B cell (primary cell): ENCODE data around the gene ATG7. TPM values are rescaled to one million over a fixed set of nuclear protein-coding genes. Genes with fewer than 3 reads are reported as not detected.
"Not testable (repeated sequence)": the region's sequence is repeated elsewhere in the genome, so short reads cannot be mapped to it uniquely, and the experiment has no call there.

ENCODE experiments used
- ATAC-seq: fragments of 200-7000 bp; cut with Tn5 transposase; one replicate; pipeline ENCODE4 v1.10.0; 2021; ENCODE audit warnings: low read depth, mild to moderate bottlenecking, moderate number of reproducible peaks, moderate library complexity
- CTCF ChIA-PET: fragments of 350-600 bp; sonication (Branson Sonifier 250); formaldehyde crosslinking; loops from one replicate; lab custom pipeline; 2021; ENCODE audit warnings: antibody characterized with exemption, inconsistent platforms; lab: Charles Lee
- POLR2A ChIA-PET: fragments of 350-600 bp; sonication (Branson Sonifier 250); formaldehyde crosslinking; loops from one replicate; lab custom pipeline; 2021; ENCODE audit warnings: antibody characterized with exemption; lab: Charles Lee
- DNase-seq: peaks from one replicate; pipeline ENCODE4 v3.0.0; 2013
- H2AFZ ChIP-seq: 2 replicates; pipeline ENCODE4 v1.6.1; 2012; ENCODE audit warnings: mild to moderate bottlenecking, low read depth, low read length; ENCODE audit not compliant: insufficient read depth, poor library complexity, severe bottlenecking
- H3K27ac ChIP-seq, 2 donors: 1 replicate in 1 of 2; 2 replicates in 1 of 2; pipeline ENCODE4 v1.5.1; 2012 to 2013; ENCODE audit warnings: low read length in 2 of 2, mild to moderate bottlenecking in 2 of 2, moderate library complexity in 1 of 2
- H3K27me3 ChIP-seq, 4 experiments: fragments of 200-600 bp in 1 of 4; sonication (generic) in 1 of 4; replicated peaks in 1 of 4; 1 replicate in 2 of 4; 2 replicates in 2 of 4; pipeline versions ENCODE4 v1.6.1 to v1.7.0; 2013 to 2016; ENCODE audit warnings: low read length in 3 of 4, mild to moderate bottlenecking in 2 of 4, mixed read lengths in 1 of 4, moderate library complexity in 1 of 4; ENCODE audit not compliant: insufficient read depth in 4 of 4, control insufficient read depth in 3 of 4; ENCODE audit errors: control extremely low read depth in 1 of 4
- H3K36me3 ChIP-seq, 2 experiments: replicated peaks in 1 of 2; 1 replicate in 1 of 2; 2 replicates in 1 of 2; pipeline versions ENCODE4 v1.6.1 to v1.7.1; 2013; ENCODE audit warnings: low read length in 1 of 2; ENCODE audit not compliant: insufficient read depth in 2 of 2, control insufficient read depth in 1 of 2; ENCODE audit errors: control extremely low read depth in 1 of 2, extremely low read depth in 1 of 2
- H3K4me1 ChIP-seq, 2 donors: fragments of 200-600 bp in 1 of 2; sonication (generic) in 1 of 2; 1 replicate in 1 of 2; 2 replicates in 1 of 2; pipeline versions ENCODE4 v1.5.1 to v1.6.1; 2013 to 2017; ENCODE audit warnings: low read length in 2 of 2; ENCODE audit not compliant: control insufficient read depth in 2 of 2, insufficient read depth in 2 of 2
- H3K4me2 ChIP-seq: replicated peaks from 2 replicates; pipeline ENCODE3; 2012; ENCODE audit warnings: mild to moderate bottlenecking, low read depth, low read length; ENCODE audit not compliant: poor library complexity, severe bottlenecking
- H3K4me3 ChIP-seq, 5 experiments: fragments of 200-600 bp in 1 of 5; sonication (generic) in 1 of 5; 1 replicate in 3 of 5; 2 replicates in 2 of 5; pipeline versions ENCODE4 v1.5.1 to v1.7.0; 2011 to 2016; ENCODE audit warnings: low read length in 4 of 5, mild to moderate bottlenecking in 4 of 5, low read depth in 2 of 5, control low read depth in 1 of 5, moderate library complexity in 1 of 5; ENCODE audit not compliant: insufficient read depth in 1 of 5; ENCODE audit errors: control extremely low read depth in 1 of 5, extremely low read depth in 1 of 5
- H3K79me2 ChIP-seq: fragments of 200-600 bp; sonication (generic); one replicate; pipeline ENCODE4 v1.6.0; 2016; ENCODE audit warnings: low read length; ENCODE audit not compliant: control insufficient read depth, insufficient read depth
- H3K9ac ChIP-seq: fragments of 200-600 bp; sonication (generic); 2 replicates; pipeline ENCODE4 v1.6.1; 2017; ENCODE audit warnings: mild to moderate bottlenecking, low read length, moderate library complexity
- H3K9me3 ChIP-seq, 3 donors: one replicate each; pipeline versions ENCODE4 v1.6.1 to v1.7.1; 2013; ENCODE audit warnings: low read length in 2 of 3; ENCODE audit not compliant: control insufficient read depth in 2 of 3, insufficient read depth in 1 of 3; ENCODE audit errors: control extremely low read depth in 1 of 3
- H4K20me1 ChIP-seq: 2 replicates; pipeline ENCODE4 v1.6.0; 2012; ENCODE audit warnings: mild to moderate bottlenecking, low read length; ENCODE audit not compliant: insufficient read depth, control insufficient read depth, poor library complexity, severe bottlenecking
- H3K27ac Mint-ChIP-seq: one replicate; pipeline ENCODE4 v1.8.0; 2021; ENCODE audit warnings: mixed read lengths
- H3K27me3 Mint-ChIP-seq: one replicate; pipeline ENCODE4 v1.8.0; 2021; ENCODE audit warnings: mixed read lengths
- H3K4me1 Mint-ChIP-seq: one replicate; pipeline ENCODE4 v1.8.0; 2021; ENCODE audit warnings: mixed read lengths
- H3K4me3 Mint-ChIP-seq: one replicate; pipeline ENCODE4 v1.8.0; 2021; ENCODE audit warnings: mixed read lengths
- H3K9me3 Mint-ChIP-seq: one replicate; pipeline ENCODE4 v1.8.0; 2022; ENCODE audit warnings: mixed read lengths; ENCODE audit not compliant: insufficient read depth
- CTCF ChIP-seq: fragments of 200-600 bp; IDR thresholded peaks from one replicate; pipeline ENCODE4 v1.8.0; 2022; ENCODE audit warnings: antibody characterized with exemption, mild to moderate bottlenecking
- EZH2 ChIP-seq: IDR thresholded peaks from 2 replicates; pipeline ENCODE4 v1.6.1; 2012; ENCODE audit warnings: borderline replicate concordance, low read depth, mild to moderate bottlenecking, moderate library complexity, low read length; ENCODE audit not compliant: insufficient read depth, poor library complexity, severe bottlenecking
- WGBS: methylation state at CpG from one replicate; pipeline ENCODE4 v1.1.5; 2013; ENCODE audit warnings: missing lambda C conversion rate; ENCODE audit not compliant: insufficient coverage; 5-methylcytosine and 5-hydroxymethylcytosine counted together
- intact Hi-C: fragments of 100-400 bp; cut with micrococcal nuclease; formaldehyde crosslinking; loops from one replicate; pipeline ENCODE4 v1.10.0; 2022
- polyA plus RNA-seq: library from polyadenylated mRNA; depleted of rRNA; stranded (reverse); fragments of >200 nt; gene quantifications from 2 replicates; pipeline ENCODE4 v1.2.3, GENCODE V29; 2012
- total RNA-seq, 2 donors: library from RNA; stranded (reverse); fragments of 120-200 nt in 1 of 2; gene quantifications; 1 replicate in 1 of 2; 2 replicates in 1 of 2; pipeline versions ENCODE4 v1.2.3 to v1.2.4, GENCODE V29; 2013 to 2022

The ATG7 gene
- total and polyA plus RNA-seq, 2 donors (not counting 1 experiment from before 2014, with no cell fraction given): 13.9 to 66.4 TPM

GRCh38 chr3:11438646-11439045, 166.4 kb downstream of the ATG7 start:
- CTCF ChIA-PET: no interaction called here
- ATAC-seq (no peak), DNase-seq (no peak)
- Histone ChIP-seq H2AFZ (no peak overlapping the region), H3K4me1 (no peaks in the 10 kb centered on the region), H3K27me3 (no peaks in the 10 kb centered on the region), H3K4me2 (no peak overlapping the region), H4K20me1 (no peaks in the 10 kb centered on the region), H3K27ac (no peak overlapping the region), H3K9me3 (no peaks in the 10 kb centered on the region), H3K79me2 (no peaks in the 10 kb centered on the region), H3K36me3 (no peaks in the 10 kb centered on the region), H3K4me3 (no peak overlapping the region), H3K9ac (no peak overlapping the region)
- TF ChIP-seq CTCF (no peak), EZH2 (no peak)
- WGBS: 100% methylated on average over 1 of the region's 2 CpGs
- Mint-ChIP-seq H3K27me3 (no peaks in the 10 kb centered on the region), H3K4me1 (no peaks in the 10 kb centered on the region), H3K27ac (no peak overlapping the region), H3K4me3 (no peak overlapping the region), H3K9me3 (no peaks in the 10 kb centered on the region)
- intact Hi-C loops: no loop called here
- POLR2A ChIA-PET: no interaction called here

- H3K4me1 Mint-ChIP-seq, H3K27me3 Mint-ChIP-seq, H3K79me2 ChIP-seq, H3K27ac Mint-ChIP-seq, POLR2A ChIA-PET, H3K9ac ChIP-seq, H3K4me3 Mint-ChIP-seq, H3K36me3 ChIP-seq, H4K20me1 ChIP-seq, H2AFZ ChIP-seq, DNase-seq, ATAC-seq, H3K4me1 ChIP-seq, H3K4me2 ChIP-seq, H3K9me3 Mint-ChIP-seq, H3K4me3 ChIP-seq, H3K27me3 ChIP-seq, intact Hi-C loops, H3K9me3 ChIP-seq, H3K27ac ChIP-seq: not testable (repeated sequence)
- 98% methylated on average over 6 of the region's 7 CpGs for WGBS
- CTCF ChIA-PET: interaction anchor here (0.8 kb wide), 1 partner anchor 392 kb away, joined by 3 read pairs; no protein-coding TSS in a partner anchor
Observed at GRCh38 chr3:11441346-11441745, 169.1 kb downstream of the ATG7 start.
